ENCODE data around the gene FLRT1. TPM values are rescaled to one million over a fixed set of nuclear protein-coding genes. Genes with fewer than 3 reads are reported as not detected.
A peak's percentile ranks its signal among the peaks of the same experiment; 100 is the strongest.

Gene FLRT1
- total and polyA plus RNA-seq, 2 donors (not counting 1 experiment from before 2014, with no cell fraction given) = 0.02 to 0.17 TPM

GRCh38 chr11:64040684-64041322, 5.1 kb downstream of the FLRT1 start:
- no peak overlapping the region for H2AFZ ChIP-seq (ENCODE audit: low read length)
- no peaks in the 10 kb centered on the region for H3K36me3 ChIP-seq (ENCODE audit: control insufficient read depth, insufficient read depth, low read length)
- H3K4me2 ChIP-seq (ENCODE audit: extremely low read depth, insufficient read depth, low read length) = no peak overlapping the region
- no peaks in the 10 kb centered on the region for H4K20me1 ChIP-seq (ENCODE audit: control insufficient read depth, extremely low read depth, insufficient read depth, low read length)
- no peaks in the 10 kb centered on the region for H3K27me3 ChIP-seq (ENCODE audit: control insufficient read depth, insufficient read depth, low read length)
- no peaks in the 10 kb centered on the region for H3K79me2 ChIP-seq (ENCODE audit: control insufficient read depth, insufficient read depth, low read length)
- no peak overlapping the region for H3K9ac ChIP-seq (ENCODE audit: insufficient read depth, low read length)
- no peaks in the 10 kb centered on the region for H3K4me1 ChIP-seq (ENCODE audit: control insufficient read depth, extremely low read depth, insufficient read depth, low read length)
- no peak overlapping the region for H3K4me3 ChIP-seq (replicated peaks in 1 of 4; ENCODE audit: control extremely low read depth in 1 of 4, insufficient read depth in 1 of 4, low read depth in 3 of 4, low read length in 4 of 4)
- no peaks in the 10 kb centered on the region for H3K9me3 ChIP-seq (ENCODE audit: control insufficient read depth, insufficient read depth, low read depth, low read length)
- TF ChIP-seq EZH2 (IDR thresholded peaks at IDR 0.05; ENCODE audit: low read length, missing control alignments) = no peak
- peak; percentile 17 to 44 for TF ChIP-seq CTCF (conservative IDR thresholded peaks at IDR 0.05 in 1 of 2, IDR thresholded peaks at IDR 0.05 in 1 of 2; ENCODE audit: low read depth in 1 of 2, low read length in 2 of 2)
- no peak overlapping the region for H3K27ac ChIP-seq (ENCODE audit: insufficient read depth, low read length)
- no peak for DNase-seq (ENCODE audit: low read depth in 2 of 2)

GRCh38 chr11:64041846-64042245, 6.1 kb downstream of the FLRT1 start:
- no peak overlapping the region for H2AFZ ChIP-seq (ENCODE audit: low read length)
- no peak overlapping the region for H3K9ac ChIP-seq (ENCODE audit: insufficient read depth, low read length)
- H3K4me3 ChIP-seq (replicated peaks in 1 of 4; ENCODE audit: control extremely low read depth in 1 of 4, insufficient read depth in 1 of 4, low read depth in 3 of 4, low read length in 4 of 4) = no peak overlapping the region

GRCh38 chr11:64042301-64042700, 6.6 kb downstream of the FLRT1 start:
- H3K4me3 ChIP-seq (replicated peaks in 1 of 4; ENCODE audit: control extremely low read depth in 1 of 4, insufficient read depth in 1 of 4, low read depth in 3 of 4, low read length in 4 of 4) = no peak overlapping the region
- H3K4me2 ChIP-seq (ENCODE audit: extremely low read depth, insufficient read depth, low read length) = no peak overlapping the region
- no peaks in the 10 kb centered on the region for H3K79me2 ChIP-seq (ENCODE audit: control insufficient read depth, insufficient read depth, low read length)
- no peak for TF ChIP-seq CTCF (conservative IDR thresholded peaks at IDR 0.05 in 1 of 2, IDR thresholded peaks at IDR 0.05 in 1 of 2; ENCODE audit: low read depth in 1 of 2, low read length in 2 of 2)
- no peak for TF ChIP-seq EZH2 (IDR thresholded peaks at IDR 0.05; ENCODE audit: low read length, missing control alignments)
- no peaks in the 10 kb centered on the region for H4K20me1 ChIP-seq (ENCODE audit: control insufficient read depth, extremely low read depth, insufficient read depth, low read length)
- H3K9ac ChIP-seq (ENCODE audit: insufficient read depth, low read length) = no peak overlapping the region
- no peak overlapping the region for H3K27ac ChIP-seq (ENCODE audit: insufficient read depth, low read length)
- H3K4me1 ChIP-seq (ENCODE audit: control insufficient read depth, extremely low read depth, insufficient read depth, low read length) = no peaks in the 10 kb centered on the region
- DNase-seq (ENCODE audit: low read depth in 2 of 2) = no peak
- no peaks in the 10 kb centered on the region for H3K27me3 ChIP-seq (ENCODE audit: control insufficient read depth, insufficient read depth, low read length)
- H3K9me3 ChIP-seq (ENCODE audit: control insufficient read depth, insufficient read depth, low read depth, low read length) = no peaks in the 10 kb centered on the region
- H3K36me3 ChIP-seq (ENCODE audit: control insufficient read depth, insufficient read depth, low read length) = no peaks in the 10 kb centered on the region
- no peak overlapping the region for H2AFZ ChIP-seq (ENCODE audit: low read length)

More at GRCh38 chr11:64041846-64042245, 6.1 kb downstream of the FLRT1 start:
- no peaks in the 10 kb centered on the region for H3K27me3 ChIP-seq (ENCODE audit: control insufficient read depth, insufficient read depth, low read length)
- H4K20me1 ChIP-seq (ENCODE audit: control insufficient read depth, extremely low read depth, insufficient read depth, low read length) = no peaks in the 10 kb centered on the region
- no peak for DNase-seq (ENCODE audit: low read depth in 2 of 2)
- H3K4me2 ChIP-seq (ENCODE audit: extremely low read depth, insufficient read depth, low read length) = no peak overlapping the region
- TF ChIP-seq CTCF (conservative IDR thresholded peaks at IDR 0.05 in 1 of 2, IDR thresholded peaks at IDR 0.05 in 1 of 2; ENCODE audit: low read depth in 1 of 2, low read length in 2 of 2) (no peak), EZH2 (IDR thresholded peaks at IDR 0.05; ENCODE audit: low read length, missing control alignments) (no peak)
- H3K9me3 ChIP-seq (ENCODE audit: control insufficient read depth, insufficient read depth, low read depth, low read length) = no peaks in the 10 kb centered on the region
- H3K27ac ChIP-seq (ENCODE audit: insufficient read depth, low read length) = no peak overlapping the region
- no peaks in the 10 kb centered on the region for H3K79me2 ChIP-seq (ENCODE audit: control insufficient read depth, insufficient read depth, low read length)
- H3K4me1 ChIP-seq (ENCODE audit: control insufficient read depth, extremely low read depth, insufficient read depth, low read length) = no peaks in the 10 kb centered on the region
- no peaks in the 10 kb centered on the region for H3K36me3 ChIP-seq (ENCODE audit: control insufficient read depth, insufficient read depth, low read length)

Measured in fibroblast of lung (primary cell).